ENCODE measurements around the gene PCTP.

The PCTP gene

DNA sequence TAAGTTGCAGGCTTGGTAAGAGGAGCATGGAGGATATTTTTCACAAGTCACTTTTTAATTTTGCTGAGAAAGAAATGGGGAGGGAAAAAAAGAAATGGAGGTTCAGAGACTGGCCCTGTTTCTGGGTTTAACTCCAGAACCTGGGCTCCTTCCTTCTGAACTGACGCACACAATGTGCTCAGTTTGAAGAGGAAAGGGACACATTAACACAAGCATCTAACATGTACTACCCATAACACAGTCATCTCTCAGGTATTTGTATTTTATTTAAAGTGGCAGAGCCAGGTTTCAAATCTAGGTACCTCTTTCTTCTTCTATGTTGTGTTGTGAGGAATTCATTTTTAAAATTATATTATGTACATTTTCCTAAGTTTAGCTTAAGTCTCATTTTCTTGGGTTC, 22.9 kb upstream of the PCTP start:
- DNase-seq (ENCODE audit: low read depth in 2 of 2) = no peak

DNA sequence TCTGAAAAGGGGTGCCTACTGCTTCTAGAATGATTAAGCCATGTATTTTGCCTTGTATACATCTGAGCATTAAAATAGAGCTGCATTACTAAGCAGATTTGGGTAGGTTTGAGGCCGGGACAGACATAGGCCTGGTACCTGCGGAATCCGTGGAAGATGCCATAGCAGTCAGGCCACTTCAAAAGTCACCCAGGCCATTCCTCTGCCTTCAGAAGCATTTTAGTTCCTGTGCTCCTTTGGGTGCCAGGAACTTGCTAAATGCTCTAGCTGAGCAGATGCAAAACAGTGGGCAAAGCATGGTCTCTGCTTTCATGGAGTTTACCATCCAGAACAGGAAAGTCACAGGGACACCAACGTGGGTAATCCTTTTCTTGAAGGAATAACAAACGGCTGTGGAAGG, 22.5 kb upstream of the PCTP start:
- no peak for DNase-seq (ENCODE audit: low read depth in 2 of 2)

DNA sequence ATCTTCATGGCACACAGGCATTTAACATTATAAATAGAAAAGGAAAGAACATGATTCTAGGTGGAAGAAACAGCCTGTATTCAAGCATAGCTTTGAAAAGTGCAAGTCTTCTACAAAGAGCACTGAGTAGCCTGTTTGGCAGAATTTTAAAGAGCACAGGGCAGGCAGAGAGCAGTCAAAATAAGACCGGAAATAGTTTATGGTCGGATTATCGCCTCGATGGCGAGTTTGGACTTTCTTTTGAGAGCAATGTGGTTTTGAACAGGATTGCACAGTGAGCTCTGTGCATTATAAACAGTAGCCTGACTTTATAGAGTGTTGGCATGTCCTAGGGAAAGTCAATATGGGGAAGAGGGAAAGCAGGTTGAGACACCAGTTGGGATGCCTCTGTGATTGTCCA, 22.0 kb upstream of the PCTP start:
- DNase-seq (ENCODE audit: low read depth in 2 of 2) = no peak

DNA sequence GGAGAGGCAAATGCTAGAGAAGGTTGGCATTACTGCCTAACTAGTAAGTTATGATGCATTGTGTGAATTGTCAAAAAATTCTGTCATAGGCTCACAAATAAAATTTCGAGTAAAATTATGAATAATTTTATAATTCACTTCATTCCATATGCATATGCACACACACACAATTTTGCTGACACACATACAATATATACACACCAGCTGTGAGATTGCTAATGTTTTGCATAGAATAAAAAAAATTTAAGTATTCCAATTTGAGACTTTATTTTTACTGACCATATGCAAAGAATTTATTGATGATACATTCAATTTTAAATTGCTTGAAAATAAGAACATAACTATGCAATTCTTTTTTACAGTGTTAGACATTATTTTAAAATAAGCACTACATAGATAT, 21.4 kb upstream of the PCTP start:
- DNase-seq (ENCODE audit: low read depth in 2 of 2) = no peak

DNA sequence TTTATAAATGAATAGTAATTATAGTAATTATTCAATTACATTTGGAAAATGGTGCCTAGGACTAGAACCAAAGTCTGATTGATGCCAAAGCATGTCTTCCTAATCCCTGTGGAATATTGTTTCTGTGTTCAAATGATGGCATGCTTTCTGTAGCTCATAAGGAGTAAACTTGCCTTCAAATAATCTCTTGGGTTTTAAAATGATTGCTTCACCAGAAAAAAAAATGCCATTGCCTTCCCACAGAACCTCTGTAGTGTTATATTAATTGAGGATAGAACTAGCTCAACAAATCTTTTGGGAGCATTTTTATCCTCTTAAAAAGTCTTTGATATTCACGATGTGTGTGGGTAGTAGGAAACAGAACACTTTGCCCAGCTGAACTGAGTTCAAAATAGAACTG, 20.5 kb upstream of the PCTP start:
- DNase-seq (ENCODE audit: low read depth in 2 of 2) = no peak

DNA sequence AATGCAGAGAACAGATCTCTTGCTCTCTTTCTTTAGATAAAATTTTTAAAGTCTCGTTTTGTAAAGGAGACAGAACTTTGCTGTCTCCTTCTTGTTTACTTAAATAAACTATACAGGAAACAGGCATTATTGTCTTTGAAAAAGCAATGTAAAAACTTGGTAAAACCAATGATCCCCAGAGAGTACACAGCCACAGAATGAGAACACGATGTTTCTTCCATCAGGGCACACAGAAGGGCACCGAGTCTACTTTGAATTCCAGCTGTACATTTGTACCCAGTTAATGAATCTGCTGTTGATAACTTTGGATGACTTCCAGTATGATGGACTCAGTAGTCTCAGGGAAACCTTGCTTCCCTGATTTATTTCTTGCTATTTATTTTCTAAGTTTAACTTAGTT, 20.0 kb upstream of the PCTP start:
- no peak for DNase-seq (ENCODE audit: low read depth in 2 of 2)

DNA sequence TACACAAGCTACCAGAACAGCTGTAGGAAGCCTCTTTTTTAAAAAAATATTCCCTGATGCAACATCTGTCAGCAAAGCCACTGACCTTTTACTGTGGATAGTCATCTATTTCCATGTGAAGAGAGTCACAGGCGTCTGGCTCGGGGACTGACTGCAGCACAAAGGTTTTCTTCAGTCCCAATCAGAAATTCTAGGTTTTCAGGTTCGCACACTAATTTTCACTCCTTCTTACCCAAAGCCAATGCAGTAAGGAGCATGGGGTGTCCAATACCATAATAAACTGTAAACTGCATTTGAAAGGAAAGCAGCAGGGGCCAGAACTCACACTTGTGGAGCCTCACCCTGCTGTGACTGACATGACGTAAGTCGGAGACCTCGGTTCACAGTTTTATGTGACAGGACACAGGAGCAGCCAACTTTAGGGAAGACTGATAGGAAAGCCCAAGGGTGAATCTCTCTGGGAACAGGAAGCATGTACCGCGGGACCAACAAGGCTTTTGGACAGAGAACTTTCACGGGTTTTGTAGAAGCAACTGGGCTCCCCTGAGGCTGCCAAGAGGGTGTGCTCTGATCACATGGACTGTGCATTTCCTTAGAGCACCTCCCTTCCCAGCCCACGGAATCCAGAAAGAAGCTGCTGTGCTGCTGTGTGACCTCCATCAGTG, 19.1 kb upstream of the PCTP start:
- DNase-seq (ENCODE audit: low read depth in 2 of 2) = no peak

DNA sequence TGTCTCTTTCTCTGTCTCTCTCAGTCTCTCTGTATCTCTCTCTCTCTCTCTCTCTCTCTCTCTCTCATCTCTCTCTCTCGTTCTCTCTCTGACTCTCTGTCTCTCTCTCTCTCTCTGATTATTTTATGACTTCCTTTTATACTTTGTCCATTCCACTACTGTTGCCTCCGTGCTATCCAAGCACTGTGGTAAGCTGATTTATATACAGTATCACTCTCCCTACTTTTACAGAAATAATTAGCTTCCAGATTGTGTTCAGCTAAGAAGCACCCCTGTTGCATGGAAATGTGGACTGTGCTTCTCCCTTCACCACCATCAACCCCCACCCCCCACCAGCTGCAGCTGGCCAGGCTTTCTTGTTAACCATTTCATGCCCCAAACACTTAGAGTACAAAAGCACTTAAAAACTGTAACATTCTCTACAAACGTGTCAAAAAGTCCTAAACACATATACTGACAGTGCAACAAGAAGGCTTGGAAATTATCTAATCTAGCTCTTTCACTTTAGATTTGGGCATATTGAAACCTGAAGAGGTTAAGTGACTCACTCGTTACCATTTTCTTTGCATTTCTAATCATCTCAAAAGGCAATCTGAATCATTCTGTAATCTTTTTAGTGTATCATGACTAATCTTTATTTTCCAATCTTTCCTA, 16.6 kb upstream of the PCTP start:
- DNase-seq (ENCODE audit: low read depth in 2 of 2) = no peak

DNA sequence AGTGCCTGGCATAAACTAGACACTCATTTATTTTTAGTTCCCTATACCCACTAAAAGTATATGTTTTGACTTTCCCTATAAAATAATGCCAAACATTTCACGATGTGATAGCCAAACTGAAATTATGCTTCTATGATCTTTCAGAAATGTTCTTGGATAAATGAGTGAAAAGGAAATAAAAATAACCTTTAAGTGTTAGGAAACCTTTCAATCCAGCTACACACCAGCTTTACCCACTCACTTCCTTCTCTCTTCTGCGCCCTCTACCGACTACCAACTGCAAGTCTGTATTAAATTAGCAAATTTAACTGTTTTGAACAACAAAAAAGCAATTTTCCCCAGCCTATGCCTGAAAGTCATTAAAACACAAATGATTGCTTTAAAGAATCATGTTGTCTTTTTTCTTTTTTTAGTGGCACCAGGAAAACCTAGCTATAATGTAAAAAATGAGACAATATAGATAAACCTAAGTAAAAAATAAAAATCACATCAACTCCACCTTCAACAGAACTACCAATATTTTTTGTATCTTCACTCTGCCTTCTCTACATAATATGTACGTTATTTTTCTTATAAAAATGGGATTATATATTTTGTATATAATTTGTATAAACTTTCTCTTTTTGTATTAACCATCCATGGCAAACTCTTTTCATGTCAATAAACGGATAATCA, 15.0 kb upstream of the PCTP start:
- no peak for DNase-seq (ENCODE audit: low read depth in 2 of 2)

DNA sequence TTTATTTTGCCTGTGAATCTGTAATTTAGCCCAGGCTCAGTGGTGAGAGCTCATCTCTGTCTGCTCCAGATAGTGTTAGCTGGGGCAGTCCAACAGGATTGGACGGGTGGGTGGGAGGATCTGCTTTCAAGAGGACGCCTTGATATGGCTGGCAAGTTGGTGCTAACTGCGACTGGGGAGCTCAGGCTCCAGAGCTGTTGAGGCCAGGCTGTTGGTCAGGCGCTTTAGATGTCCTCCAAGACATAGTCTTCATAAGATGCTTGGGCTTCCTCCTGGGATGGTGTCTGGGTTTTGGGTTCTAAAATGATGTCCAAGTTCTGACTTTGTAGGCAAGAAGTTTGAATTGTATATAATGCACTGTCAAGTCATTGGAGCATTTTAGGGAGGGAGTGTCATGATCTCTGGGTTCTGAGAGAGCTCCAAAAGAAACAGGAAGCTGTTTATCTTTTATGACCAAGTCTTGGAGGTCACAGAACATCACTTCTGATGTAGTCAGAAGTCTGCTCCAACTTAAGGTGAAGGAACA, 12.8 kb upstream of the PCTP start:
- DNase-seq (ENCODE audit: low read depth in 2 of 2) = no peak

DNA sequence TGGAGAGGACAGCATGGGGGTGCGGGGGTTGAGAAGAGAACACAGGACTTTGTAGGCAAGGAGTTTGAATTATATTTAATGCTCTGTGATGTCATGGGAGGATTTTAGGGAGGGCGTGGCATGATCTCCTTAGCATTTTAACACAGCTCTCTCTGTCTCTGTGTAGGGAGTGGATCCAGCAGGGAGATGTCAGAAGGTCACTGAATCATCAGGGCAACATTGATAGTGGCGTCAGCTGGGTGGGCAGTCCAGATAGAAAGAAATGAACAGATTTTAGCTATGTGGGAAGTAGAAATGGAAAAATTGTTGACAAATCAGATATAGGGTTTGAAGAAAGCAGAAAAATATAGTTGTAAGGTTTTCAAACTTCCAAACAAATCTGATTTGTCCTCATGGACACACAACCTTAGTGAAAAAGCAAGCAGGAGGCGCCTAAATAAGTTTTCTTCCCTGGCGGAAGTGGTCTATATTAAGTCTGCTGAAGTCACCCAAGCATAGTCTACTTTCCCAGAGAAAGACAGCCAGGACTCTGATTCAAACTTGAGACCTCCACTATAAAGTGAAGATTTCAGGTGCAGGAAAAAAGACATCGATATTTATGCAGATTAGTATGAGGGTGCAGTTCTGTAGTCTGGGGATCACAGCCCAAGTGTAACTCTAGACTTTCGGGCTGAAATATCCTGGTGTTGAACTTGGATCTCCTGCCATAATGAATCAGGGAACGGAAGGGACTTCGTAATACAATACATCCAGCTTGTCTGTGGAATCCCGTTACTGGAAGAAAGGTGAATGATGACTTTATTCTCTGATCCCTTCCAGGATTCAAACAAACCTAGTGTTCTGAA, 10.1 kb upstream of the PCTP start:
- no peak for DNase-seq (ENCODE audit: low read depth in 2 of 2)

DNA sequence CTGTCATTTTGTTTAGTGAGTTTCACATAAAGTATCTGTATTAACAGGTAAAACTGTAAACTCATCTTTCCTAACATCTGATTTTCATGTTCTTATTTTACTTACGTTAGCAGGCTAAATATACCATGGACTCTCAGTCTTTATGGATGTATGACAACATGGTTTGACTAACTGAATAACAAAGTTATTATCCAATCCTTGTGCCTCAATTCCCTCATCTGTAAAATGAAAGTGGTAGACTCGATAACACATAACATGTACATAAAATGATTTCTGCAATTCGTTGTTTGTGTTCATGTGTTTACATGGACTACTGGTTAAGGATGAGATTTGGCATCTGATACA, 9.5 kb upstream of the PCTP start:
- no peak for DNase-seq (ENCODE audit: low read depth in 2 of 2)

DNA sequence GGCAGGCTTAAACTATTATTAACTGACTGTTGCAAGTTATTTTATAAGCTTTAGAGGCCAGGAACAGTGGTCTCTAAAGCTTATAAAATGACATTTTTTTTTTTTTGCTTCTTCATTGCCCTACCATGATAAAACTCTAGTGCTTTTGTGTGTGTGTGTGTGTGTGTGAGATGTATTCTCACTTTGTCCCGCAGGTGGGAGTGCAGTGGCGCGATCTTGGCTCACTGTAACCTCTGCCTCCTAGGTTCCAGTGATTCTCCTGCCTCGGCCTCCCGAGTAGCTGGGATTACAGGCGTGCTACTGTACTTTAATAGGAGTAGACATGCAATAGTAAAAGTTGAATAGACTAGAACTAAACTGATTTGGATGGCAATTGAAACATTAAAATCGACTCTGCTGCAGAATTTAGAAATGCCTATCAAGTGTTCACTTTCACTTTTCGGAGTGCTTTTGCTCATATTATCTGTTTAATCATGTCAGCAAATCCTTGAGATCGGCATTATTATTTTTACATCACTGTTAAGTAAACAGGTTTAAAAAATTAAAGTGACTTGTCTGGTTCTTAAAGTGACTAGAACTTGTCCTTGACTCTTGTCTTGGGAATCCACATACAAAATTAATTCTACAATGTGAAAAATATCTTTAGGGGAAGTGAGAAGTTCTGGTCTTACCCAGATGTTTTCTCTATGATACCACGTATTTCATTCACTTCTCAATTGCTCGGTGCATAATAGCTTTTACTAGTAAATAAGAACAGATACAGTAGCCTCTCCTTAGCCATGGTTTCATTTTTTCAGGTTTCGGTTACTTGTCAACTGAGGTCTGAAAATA, 8.4 kb upstream of the PCTP start:
- DNase-seq (ENCODE audit: low read depth in 2 of 2) = no peak

DNA sequence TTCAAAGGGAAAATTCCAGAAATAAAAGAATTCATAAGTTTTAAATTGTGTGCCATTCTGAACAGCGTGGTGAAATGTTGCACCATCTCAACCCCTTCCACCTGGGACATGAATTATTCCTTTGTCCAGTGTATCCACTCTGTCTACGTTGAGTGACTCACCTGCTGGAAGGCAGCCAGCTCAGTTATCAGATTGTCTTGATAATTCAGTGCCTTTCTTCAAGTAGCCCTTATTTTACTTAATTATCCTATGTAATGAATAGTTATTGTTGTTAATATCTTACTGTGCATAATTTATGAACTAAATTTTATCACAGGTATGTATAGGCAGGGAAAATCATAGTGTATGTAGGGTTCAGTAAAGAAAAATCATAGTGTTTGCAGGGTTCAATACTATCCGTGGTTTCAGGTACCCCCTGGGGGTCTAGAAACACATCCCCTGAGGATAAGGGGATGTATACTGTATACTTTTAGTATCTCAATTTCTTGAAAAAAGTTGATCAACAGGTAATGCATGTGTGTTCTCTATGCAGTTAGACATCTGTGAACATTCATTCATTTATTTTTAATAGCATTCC, 7.7 kb upstream of the PCTP start:
- DNase-seq (ENCODE audit: low read depth in 2 of 2) = no peak

DNA sequence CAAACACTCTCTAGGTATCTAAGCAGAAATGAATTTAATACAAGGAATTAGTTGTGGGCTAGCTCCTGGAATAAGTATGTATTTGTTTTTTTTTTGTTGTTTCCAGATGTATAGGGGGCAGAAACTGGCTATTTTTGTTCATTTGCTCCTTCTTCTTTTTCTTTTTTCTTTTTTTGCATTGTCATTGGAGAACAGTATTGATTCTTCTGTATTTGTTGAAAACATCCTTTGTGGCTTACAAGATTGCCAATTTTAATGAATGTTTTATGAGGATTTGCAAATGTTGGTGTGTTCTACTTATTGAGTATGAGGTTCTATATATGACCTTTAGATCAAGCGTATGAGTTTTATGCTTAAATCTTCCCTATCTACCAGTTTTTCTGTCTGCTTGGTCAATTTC, 5.6 kb upstream of the PCTP start:
- DNase-seq (ENCODE audit: low read depth in 2 of 2) = no peak

DNA sequence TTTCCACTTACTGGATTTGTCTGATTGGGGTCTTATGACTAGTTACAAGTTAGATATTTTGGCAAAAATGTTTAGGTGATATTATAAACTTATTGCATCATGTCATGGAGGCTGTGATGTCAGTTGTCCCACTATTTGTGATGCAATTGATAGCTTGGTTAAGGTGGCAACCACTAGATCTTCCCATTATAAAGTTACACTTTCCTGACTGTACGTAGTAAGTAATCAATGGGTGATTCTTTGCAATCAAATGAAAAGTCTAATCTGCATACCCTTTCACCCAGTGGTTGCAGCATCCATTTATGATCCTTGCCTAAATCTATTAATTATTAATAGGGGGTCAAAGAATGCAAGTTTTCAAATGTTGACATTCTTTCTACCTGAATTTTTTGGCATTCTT, 4.4 kb upstream of the PCTP start:
- no peak for DNase-seq (ENCODE audit: low read depth in 2 of 2)

DNA sequence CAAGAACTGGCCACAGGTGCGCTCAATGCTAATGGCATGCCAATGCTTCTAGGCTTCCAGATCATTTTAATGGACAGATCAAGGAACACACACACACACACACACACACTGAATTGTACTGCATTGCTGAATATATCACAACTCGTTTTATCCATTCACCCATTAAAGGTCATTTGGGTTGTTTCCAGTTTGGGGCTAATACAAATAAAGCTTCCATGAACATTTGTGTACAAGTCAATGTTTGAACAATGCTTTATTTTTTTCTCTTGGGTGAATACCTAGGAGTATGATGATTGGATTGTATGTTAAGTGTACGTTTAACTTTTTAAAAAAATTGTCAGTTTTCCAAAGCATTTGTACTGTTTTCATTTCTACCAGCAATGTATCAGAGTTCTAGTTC, 3.6 kb upstream of the PCTP start:
- no peak for DNase-seq (ENCODE audit: low read depth in 2 of 2)

DNA sequence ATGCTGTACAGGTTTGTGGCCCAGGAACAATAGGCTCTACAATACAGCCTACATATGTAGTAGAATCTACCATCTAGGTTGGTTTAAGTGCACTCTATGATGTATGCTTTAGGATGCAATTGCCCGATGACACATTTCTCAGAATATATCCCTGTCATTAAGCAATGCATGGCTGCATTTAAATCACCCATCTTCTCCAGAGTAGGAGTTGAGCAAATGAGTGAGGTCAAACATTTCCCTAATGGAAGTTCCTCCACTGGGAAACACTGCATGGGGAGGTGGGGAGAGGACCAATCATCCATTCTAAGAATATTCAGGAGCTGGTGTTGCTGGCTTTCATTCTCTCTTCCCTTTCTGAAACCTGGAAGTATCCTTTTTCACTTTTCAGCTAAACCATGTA, 2.0 kb upstream of the PCTP start:
- no peak for DNase-seq (ENCODE audit: low read depth in 2 of 2)

DNA sequence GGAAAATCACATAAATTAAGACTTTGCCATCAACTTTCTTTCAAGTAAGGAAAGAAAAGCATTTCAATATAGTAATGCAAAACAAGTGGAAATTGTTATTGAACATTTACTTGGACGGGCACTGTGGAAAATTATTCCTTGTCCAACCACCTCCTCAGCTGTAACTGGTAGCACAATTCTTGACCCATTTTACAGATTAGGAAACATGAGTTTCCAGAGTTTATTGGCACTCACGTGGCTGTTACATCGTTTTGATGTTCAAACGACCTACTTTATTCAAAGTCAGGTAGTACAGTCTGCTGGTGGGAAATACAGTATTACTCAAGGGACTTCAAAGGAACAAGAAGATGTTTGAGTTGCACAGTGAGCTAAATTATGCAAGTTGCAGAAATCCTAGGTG, 866 bp upstream of the PCTP start:
- DNase-seq (ENCODE audit: low read depth in 2 of 2) = no peak

DNA sequence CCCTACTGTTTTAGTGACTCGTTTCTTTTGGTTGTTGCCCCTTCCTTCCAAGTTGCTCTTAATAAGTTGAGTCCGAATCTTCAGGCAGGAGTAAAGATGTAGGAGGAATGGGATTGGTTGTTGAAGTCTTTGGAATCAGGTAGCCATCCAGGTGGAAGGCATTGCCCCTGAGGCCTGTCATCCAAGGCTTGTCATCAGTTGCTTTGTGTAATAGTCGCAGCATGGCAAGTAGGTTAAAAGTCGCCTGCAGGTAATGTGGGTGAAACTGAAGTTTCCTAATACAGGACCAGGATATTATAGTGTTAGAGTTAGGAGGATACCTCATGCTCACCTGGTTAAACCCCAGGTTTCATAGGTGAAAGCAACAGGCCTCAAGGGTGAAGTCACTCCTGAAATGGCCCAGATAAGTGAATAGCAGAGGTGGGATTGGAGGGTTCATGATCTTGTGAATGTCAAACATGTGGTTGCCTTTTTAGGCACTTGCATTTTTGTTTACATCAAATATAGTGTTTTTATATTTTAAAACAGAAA, 934 bp downstream of the PCTP start:
- no peak for DNase-seq (ENCODE audit: low read depth in 2 of 2)

DNA sequence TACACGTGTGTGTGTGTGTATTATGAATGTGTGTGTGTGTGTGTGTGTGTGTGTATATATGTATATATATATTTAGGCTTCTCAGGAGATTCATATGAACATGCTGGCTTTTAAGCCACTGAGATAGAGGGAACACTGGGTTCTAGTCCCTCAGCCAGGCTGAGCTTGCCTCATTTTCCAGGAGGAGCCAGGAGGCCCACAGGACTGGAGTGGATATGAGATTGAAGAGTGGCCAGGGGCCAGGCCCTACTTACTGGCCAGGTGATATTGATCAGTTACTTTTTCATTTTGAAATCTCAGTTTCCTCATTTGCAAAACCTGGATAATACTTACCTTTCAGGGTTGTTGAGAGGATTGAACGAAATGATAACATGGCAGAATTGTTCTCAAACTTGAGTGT, 5.8 kb downstream of the PCTP start:
- DNase-seq (ENCODE audit: low read depth in 2 of 2) = no peak
